ENCODE results near the gene HS6ST1. TPM values are rescaled to one million over a fixed set of nuclear protein-coding genes. Genes with fewer than 3 reads are reported as not detected.

The HS6ST1 gene
- total and polyA plus RNA-seq, 4 donors, result 17.9 to 31.9 (median 25.4) TPM

- Histone ChIP-seq H3K4me1 (ENCODE audit: control insufficient read depth in 4 of 4, insufficient read depth in 4 of 4, low read length in 3 of 4) (peaks cover 0 to 25% (median 16%) of the 10 kb centered on the region in 4 donors), H3K4me3 (ENCODE audit: low read depth in 1 of 3, low read length in 3 of 3) (no peak overlapping the region), H3K9ac (ENCODE audit: low read depth in 1 of 2, low read length in 2 of 2) (no peak overlapping the region), H3K27ac (ENCODE audit: low read depth in 1 of 2, low read length in 2 of 2) (peak overlapping the region; percentile 3 to 15), H3K27me3 (ENCODE audit: control insufficient read depth in 4 of 4, insufficient read depth in 4 of 4, low read length in 3 of 4) (no peaks in the 10 kb centered on the region), H3K36me3 (ENCODE audit: control insufficient read depth in 4 of 4, insufficient read depth in 3 of 4, low read depth in 1 of 4, low read length in 3 of 4) (no peaks in the 10 kb centered on the region), H3K9me3 (ENCODE audit: control insufficient read depth in 4 of 4, low read length in 3 of 4) (no peaks in the 10 kb centered on the region)
- WGBS, result 48% methylated on average over 16 of the region's 16 CpGs
- TF ChIP-seq ZBTB33 (IDR thresholded peaks at IDR 0.05) (no peak), HNF4A (conservative IDR thresholded peaks at IDR 0.05) (peak in 1 of 2 donors; percentile 12), RAD21 (IDR thresholded peaks at IDR 0.05) (no peak), FOXA1 (IDR thresholded peaks at IDR 0.05) (no peak), RXRA (IDR thresholded peaks at IDR 0.05) (peak in 1 of 2 donors; percentile 59)
- DNase-seq (ENCODE audit: low spot score), result no peak
Observed at GRCh38 chr2:128298846-128299507, 19.7 kb downstream of the HS6ST1 start.

DNA sequence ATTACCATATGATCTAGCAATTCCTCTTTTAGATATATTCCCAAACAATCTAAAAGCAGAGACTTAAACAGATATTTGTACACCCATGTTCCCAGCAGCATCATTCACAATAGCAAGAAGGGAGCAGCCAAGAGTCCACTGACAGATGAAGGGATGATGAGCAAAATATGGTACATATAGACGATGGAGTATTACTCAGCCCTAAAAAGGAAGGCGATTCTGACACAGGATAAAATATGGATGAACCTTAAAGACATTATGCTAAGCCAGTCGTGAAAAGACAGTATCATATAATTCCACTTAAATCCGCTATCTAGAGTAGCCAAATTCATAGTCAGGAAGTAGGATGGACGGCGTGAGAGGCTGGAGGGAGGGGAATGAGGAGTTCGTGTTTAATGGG, 20.4 kb downstream of the HS6ST1 start:
- Histone ChIP-seq H3K9me3 (ENCODE audit: control insufficient read depth in 4 of 4, low read length in 3 of 4) (no peaks in the 10 kb centered on the region), H3K4me1 (ENCODE audit: control insufficient read depth in 4 of 4, insufficient read depth in 4 of 4, low read length in 3 of 4) (peaks cover 0 to 28% (median 19%) of the 10 kb centered on the region in 4 donors), H3K27ac (ENCODE audit: low read depth in 1 of 2, low read length in 2 of 2) (no peak overlapping the region), H3K9ac (ENCODE audit: low read depth in 1 of 2, low read length in 2 of 2) (no peak overlapping the region), H3K27me3 (ENCODE audit: control insufficient read depth in 4 of 4, insufficient read depth in 4 of 4, low read length in 3 of 4) (no peaks in the 10 kb centered on the region), H3K4me3 (ENCODE audit: low read depth in 1 of 3, low read length in 3 of 3) (no peak overlapping the region), H3K36me3 (ENCODE audit: control insufficient read depth in 4 of 4, insufficient read depth in 3 of 4, low read depth in 1 of 4, low read length in 3 of 4) (no peaks in the 10 kb centered on the region)
- DNase-seq (ENCODE audit: low spot score), result no peak
- TF ChIP-seq GABPA (IDR thresholded peaks at IDR 0.05 in 1 of 2, conservative IDR thresholded peaks at IDR 0.05 in 1 of 2) (no peak), ZBTB33 (IDR thresholded peaks at IDR 0.05) (no peak), SP1 (IDR thresholded peaks at IDR 0.05) (no peak), YY1 (IDR thresholded peaks at IDR 0.05) (no peak), CTCF (IDR thresholded peaks at IDR 0.05; ENCODE audit: low read depth, low read length, missing input control) (no peak), HNF4G (IDR thresholded peaks at IDR 0.05) (no peak), EGR1 (IDR thresholded peaks at IDR 0.05; ENCODE audit: low read depth in 2 of 2) (no peak), RAD21 (IDR thresholded peaks at IDR 0.05) (no peak), FOXA1 (IDR thresholded peaks at IDR 0.05) (no peak), RXRA (IDR thresholded peaks at IDR 0.05) (no peak), FOXA2 (IDR thresholded peaks at IDR 0.05) (no peak), TAF1 (conservative IDR thresholded peaks at IDR 0.05) (no peak), HNF4A (conservative IDR thresholded peaks at IDR 0.05) (no peak), MAX (IDR thresholded peaks at IDR 0.05) (no peak)
- TF ChIP-seq, protein P1, sequence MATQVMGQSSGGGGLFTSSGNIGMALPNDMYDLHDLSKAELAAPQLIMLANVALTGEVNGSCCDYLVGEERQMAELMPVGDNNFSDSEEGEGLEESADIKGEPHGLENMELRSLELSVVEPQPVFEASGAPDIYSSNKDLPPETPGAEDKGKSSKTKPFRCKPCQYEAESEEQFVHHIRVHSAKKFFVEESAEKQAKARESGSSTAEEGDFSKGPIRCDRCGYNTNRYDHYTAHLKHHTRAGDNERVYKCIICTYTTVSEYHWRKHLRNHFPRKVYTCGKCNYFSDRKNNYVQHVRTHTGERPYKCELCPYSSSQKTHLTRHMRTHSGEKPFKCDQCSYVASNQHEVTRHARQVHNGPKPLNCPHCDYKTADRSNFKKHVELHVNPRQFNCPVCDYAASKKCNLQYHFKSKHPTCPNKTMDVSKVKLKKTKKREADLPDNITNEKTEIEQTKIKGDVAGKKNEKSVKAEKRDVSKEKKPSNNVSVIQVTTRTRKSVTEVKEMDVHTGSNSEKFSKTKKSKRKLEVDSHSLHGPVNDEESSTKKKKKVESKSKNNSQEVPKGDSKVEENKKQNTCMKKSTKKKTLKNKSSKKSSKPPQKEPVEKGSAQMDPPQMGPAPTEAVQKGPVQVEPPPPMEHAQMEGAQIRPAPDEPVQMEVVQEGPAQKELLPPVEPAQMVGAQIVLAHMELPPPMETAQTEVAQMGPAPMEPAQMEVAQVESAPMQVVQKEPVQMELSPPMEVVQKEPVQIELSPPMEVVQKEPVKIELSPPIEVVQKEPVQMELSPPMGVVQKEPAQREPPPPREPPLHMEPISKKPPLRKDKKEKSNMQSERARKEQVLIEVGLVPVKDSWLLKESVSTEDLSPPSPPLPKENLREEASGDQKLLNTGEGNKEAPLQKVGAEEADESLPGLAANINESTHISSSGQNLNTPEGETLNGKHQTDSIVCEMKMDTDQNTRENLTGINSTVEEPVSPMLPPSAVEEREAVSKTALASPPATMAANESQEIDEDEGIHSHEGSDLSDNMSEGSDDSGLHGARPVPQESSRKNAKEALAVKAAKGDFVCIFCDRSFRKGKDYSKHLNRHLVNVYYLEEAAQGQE (IDR thresholded peaks at IDR 0.05), result no peak
- 88% methylated on average over 7 of the region's 7 CpGs for WGBS
